K562 (cell line): ENCODE data around the gene OR5B2.

Source experiments
- AFF4 ChIP-seq: sonication (generic); formaldehyde crosslinking; IDR thresholded peaks from 2 replicates; pipeline ENCODE4 v1.8.0; 2023; ENCODE audit warnings: mild to moderate bottlenecking, missing genetic modification reagents
- BHLHE40 ChIP-seq: IDR thresholded peaks from 2 replicates; pipeline ENCODE4 v1.6.1; 2011; ENCODE audit warnings: low read length, improper control_type of control experiment
- BRCA1 ChIP-seq, 2 experiments: fragments of 450-650 bp in 1 of 2; sonication (generic) in 1 of 2; formaldehyde crosslinking in 1 of 2; IDR thresholded peaks; 2 replicates each; pipeline versions ENCODE4 v1.5.0 to v1.6.1; 2017 to 2020; ENCODE audit warnings: mild to moderate bottlenecking in 1 of 2, missing genetic modification reagents in 1 of 2
- CC2D1A ChIP-seq: fragments of 450-650 bp; IDR thresholded peaks from 2 replicates; pipeline ENCODE4 v1.6.1; 2017; ENCODE audit warnings: mild to moderate bottlenecking
- CREB1 ChIP-seq, 2 experiments: sonication (generic) in 1 of 2; formaldehyde crosslinking in 1 of 2; IDR thresholded peaks; 2 replicates each; pipeline versions ENCODE4 v1.6.1 to v1.8.0; 2012 to 2022; ENCODE audit warnings: inconsistent platforms in 1 of 2, mild to moderate bottlenecking in 1 of 2, missing genetic modification reagents in 1 of 2, moderate library complexity in 1 of 2
- CTCF ChIP-seq, 3 experiments: IDR thresholded peaks in 2 of 3; conservative IDR thresholded peaks in 1 of 3; 2 replicates each; pipeline ENCODE4 v1.5.1; 2011 to 2012; ENCODE audit warnings: low read length in 3 of 3, mild to moderate bottlenecking in 3 of 3, control low read depth in 2 of 3, improper control_type of control experiment in 1 of 3, inconsistent platforms in 1 of 3, low read depth in 1 of 3, mixed read lengths in 1 of 3, moderate library complexity in 1 of 3; ENCODE audit not compliant: insufficient read depth in 2 of 3
- EP300 ChIP-seq: IDR thresholded peaks from 2 replicates; pipeline ENCODE4 v1.6.1; 2012; ENCODE audit warnings: low read length, improper control_type of control experiment
- MYNN ChIP-seq, 2 experiments: sonication (generic); formaldehyde crosslinking in 1 of 2; IDR thresholded peaks; 2 replicates each; pipeline versions ENCODE4 v1.5.0 to v1.6.1; 2016 to 2020; ENCODE audit warnings: antibody characterized with exemption in 1 of 2, missing genetic modification reagents in 1 of 2
- SMC3 ChIP-seq: conservative IDR thresholded peaks from 2 replicates; pipeline ENCODE4 v1.6.1; 2011; ENCODE audit warnings: low read depth, low read length, improper control_type of control experiment; ENCODE audit not compliant: insufficient read depth
- SRSF9 ChIP-seq: fragments of 200-400 bp; formaldehyde crosslinking; IDR thresholded peaks from 2 replicates; pipeline ENCODE4 v1.6.1; 2017; ENCODE audit warnings: low read depth, low read length, borderline replicate concordance
- ZNF274 ChIP-seq: IDR thresholded peaks from 2 replicates; pipeline ENCODE4 v1.6.1; 2011; ENCODE audit warnings: low read depth, mild to moderate bottlenecking, low read length, moderate library complexity, borderline replicate concordance
- ZNF280B ChIP-seq: fragments of 250-450 bp; sonication (Bioruptor Pico); IDR thresholded peaks from 2 replicates; pipeline ENCODE4 v1.5.1; 2021; ENCODE audit warnings: mild to moderate bottlenecking
- ZNF324 ChIP-seq: fragments of 250-450 bp; sonication (Bioruptor Pico); IDR thresholded peaks from 2 replicates; pipeline ENCODE4 v1.4.0; 2020; ENCODE audit warnings: mild to moderate bottlenecking

GRCh38 chr11:58391879-58392278, 36.0 kb downstream of the OR5B2 start:
- no peak for TF ChIP-seq CC2D1A
- no peak for TF ChIP-seq MYNN (IDR thresholded peaks at IDR 0.05)
- TF ChIP-seq MYNN (CRISPR knock-in tag; IDR thresholded peaks at IDR 0.05), result no peak
- TF ChIP-seq EP300, result no peak
- TF ChIP-seq BRCA1 (IDR thresholded peaks at IDR 0.05), result no peak
- no peak for TF ChIP-seq BRCA1 (CRISPR knock-in tag; IDR thresholded peaks at IDR 0.05)
- no peak for TF ChIP-seq AFF4 (CRISPR knock-in tag)
- no peak for TF ChIP-seq SMC3
- no peak for TF ChIP-seq CTCF (IDR thresholded peaks at IDR 0.05 in 2 of 3, conservative IDR thresholded peaks at IDR 0.05 in 1 of 3; ENCODE audit: insufficient read depth in 2 of 3, low read depth in 1 of 3, low read length in 3 of 3)
- TF ChIP-seq CREB1 (IDR thresholded peaks at IDR 0.05), result no peak
- TF ChIP-seq CREB1 (CRISPR knock-in tag; IDR thresholded peaks at IDR 0.05), result no peak
- no peak for TF ChIP-seq BHLHE40
- TF ChIP-seq ZNF274, result no peak
- no peak for TF ChIP-seq ZNF280B (CRISPR knock-in tag)
- no peak for TF ChIP-seq ZNF324
- no peak for TF ChIP-seq SRSF9
